Stromal cell of bone marrow (primary cell): ENCODE measurements around the gene CUL3.
"Not testable (repeated sequence)": the region's sequence is repeated elsewhere in the genome, so short reads cannot be mapped to it uniquely, and the experiment has no call there.

ENCODE experiments used
- DNase-seq: peaks from one replicate; pipeline ENCODE4 v3.0.0-alpha.2; 2012; ENCODE audit warnings: low read depth

Gene CUL3

GRCh38 chr2:224585211-224586088, at the start of gene CUL3:
CUL3 (minus strand) TSS chr2:224585363; CDS start chr2:224585009, 354 bp downstream.
- DNase-seq, result peak; percentile 92

DNA sequence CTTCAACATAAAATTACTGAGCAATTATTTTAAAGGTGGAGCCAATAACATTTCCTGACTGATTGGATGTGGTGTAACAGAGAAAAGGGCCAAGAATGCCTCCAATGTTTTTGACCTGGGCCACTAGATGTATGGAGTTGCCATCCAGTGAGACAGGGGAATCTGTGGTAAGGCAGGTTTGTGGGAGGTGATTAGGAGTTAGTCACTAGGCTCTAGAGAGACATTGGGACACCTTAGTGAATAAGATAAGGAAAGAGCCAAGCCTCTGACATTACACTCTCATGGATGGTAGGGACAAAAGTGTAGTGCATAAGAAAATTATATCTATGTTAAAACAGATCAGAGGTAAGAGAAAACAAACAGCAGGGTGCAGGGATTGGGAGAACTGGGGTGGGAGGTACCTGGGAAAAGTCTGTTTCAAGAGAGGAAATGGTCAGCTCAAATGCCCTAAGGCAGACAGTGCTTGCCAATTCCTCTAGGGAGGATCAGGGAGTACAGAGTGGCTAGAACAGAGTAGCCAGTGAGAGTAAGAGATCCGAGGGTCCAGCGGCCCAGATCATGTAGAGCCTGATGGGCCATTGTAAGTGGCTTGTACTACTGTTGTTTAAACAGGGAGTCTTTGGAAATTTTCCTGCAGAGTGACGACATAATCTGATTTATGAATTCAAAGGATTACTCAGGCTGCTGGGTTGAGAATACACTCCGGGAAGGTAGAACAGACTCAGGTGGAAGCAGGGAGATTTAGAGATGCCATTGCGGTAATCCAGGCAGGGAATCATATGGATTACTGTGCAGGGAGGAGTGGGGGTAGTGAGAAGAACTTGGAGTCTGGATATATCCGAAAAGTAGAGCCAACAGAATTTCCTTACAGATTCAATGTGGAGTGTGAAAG, 45.7 kb upstream of the CUL3 start:
- DNase-seq, result no peak

DNA sequence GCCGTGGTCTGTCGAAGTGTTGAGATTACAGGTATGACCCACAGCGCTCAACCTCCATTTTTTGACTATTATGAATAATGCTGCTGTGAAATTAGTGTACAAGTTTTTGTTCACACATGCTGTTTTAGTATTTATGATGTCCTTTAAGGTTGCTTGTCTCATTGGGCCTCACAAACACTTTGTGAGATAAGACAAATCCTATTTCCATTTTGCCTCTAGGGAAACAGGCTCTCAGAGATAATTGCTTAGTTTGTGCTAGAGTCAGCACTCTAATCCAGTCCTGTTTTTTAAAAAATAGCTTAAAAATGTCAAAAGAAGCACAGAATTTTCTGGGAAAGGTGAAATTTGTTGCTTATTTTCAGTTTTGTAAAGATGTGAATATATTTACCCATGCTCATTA, 43.3 kb upstream of the CUL3 start:
- no peak for DNase-seq

GRCh38 chr2:224626735-224627134, 41.6 kb upstream of the CUL3 start:
- no peak for DNase-seq

DNA sequence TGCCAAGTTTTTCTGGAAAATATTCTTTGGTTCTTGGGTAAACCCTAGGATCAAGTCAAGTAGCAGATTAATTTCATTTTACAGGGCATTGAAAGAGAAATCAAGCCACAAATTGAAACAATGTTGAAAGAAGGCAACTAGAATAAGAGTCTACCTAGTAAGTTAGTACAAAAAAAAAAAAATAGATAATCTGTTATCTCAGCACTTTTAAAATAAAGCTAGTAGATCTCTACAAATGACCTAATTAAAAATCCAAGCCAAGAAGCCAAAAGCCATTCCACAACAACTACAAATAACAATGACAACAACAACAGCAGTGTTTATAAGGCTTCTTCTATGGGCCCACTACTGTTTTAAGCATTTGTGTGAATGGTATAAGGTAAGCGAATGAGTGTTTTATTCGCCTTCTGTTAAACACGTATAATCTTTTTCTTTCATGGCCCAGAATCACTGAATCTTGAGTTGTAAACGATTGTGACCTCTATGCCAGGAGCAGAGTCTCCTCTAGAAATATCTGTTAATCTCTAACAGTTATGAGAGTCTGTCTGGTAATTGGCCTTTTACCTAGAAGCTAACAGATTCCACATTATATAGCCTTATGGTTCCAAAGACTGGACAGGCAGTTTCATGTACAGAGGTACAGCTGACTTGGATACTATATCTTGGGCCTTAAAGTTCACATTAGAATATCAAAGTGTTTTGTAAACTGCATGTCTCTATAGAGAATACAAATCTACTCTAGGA, 28.6 kb upstream of the CUL3 start:
- DNase-seq, result no peak

GRCh38 chr2:224612578-224612977, 27.4 kb upstream of the CUL3 start:
- DNase-seq, result no peak

- no peak for DNase-seq
Measured at GRCh38 chr2:224611938-224612337, 26.8 kb upstream of the CUL3 start.

DNA sequence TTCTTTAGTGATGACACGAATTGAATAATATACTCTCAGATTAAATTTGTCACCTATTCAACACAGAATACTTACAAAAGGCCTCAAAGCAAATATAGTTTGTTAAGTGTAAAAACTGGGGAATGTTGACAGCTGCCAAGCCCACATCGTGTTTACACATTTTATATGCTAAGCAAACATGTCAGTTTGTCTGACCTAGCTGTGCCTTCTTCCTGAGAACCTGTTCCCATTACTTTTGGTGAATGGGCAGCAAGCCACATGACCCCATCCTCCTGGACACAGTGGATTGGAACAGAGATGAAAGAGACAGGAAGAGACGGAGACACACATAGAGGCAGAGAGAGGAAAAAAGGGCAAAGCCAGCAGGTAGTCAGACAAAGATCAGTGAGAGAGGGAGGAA, 22.9 kb upstream of the CUL3 start:
- no peak for DNase-seq

GRCh38 chr2:224603746-224604500, 18.8 kb upstream of the CUL3 start:
- DNase-seq, result not testable (repeated sequence)

GRCh38 chr2:224602778-224603375, 17.7 kb upstream of the CUL3 start:
- DNase-seq, result not testable (repeated sequence)

GRCh38 chr2:224601923-224602322, 16.8 kb upstream of the CUL3 start:
- no peak for DNase-seq

DNA sequence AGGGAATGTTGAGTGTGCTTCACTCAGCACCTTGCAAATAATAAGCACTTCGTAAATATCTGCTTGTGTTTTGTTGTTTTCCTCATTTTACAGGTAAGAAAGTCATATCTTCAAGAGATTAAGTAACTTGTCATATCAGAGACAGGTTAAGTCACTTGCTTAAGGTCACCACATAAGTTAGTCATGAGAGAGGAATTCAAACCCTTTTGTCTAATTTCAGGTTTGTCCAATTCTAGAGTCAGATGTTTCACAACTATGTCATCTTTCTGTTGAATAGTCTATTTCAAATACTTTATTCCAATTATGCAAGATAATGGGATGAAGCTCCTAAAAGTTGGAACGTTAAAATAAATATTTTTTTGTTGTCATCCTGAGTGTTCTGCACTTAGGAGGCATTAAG, 13.5 kb upstream of the CUL3 start:
- DNase-seq, result no peak

DNA sequence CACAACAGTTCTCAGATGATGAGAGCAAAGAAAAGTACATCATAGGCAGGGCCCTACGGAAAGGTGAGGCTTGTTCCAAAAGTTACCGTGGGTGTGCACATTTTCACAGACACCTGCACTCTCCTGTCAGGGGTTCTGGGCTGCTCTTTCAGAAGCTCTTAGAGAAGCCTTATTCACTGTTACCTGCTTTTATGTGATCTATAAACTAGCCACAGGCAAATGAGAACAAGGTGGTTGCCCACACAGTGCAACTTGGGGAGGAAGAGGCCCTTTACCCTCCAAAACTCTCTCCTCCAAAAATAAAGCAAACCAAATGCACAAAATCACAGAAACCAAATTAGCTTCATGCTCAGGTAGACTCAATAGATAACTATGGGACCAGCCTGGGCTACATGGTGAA, 11.1 kb upstream of the CUL3 start:
- no peak for DNase-seq

- DNase-seq, result no peak
Measured at GRCh38 chr2:224595518-224595917, 10.4 kb upstream of the CUL3 start.

DNA sequence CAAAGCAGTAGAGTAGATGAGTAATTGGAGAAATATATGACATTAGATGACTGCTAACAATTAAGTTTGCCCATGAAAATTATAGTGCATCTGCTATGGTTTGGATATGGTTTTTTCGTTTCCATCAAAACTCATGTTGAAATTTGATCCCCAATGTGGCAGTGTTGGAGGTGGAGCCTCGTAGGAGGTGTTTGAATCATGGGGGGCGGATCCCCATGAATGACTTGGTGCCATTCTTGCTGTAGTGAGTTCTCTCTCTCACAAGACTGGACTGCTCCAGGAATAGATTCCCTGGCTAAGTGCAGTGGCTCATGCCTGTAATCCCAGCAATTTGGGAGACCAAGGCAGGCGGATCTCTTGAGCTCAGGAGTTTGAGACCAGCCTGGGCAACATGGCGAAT, 9.7 kb upstream of the CUL3 start:
- no peak for DNase-seq

GRCh38 chr2:224591220-224591619, 6.1 kb upstream of the CUL3 start:
- DNase-seq, result no peak

- DNase-seq, result no peak
Measured at GRCh38 chr2:224586127-224586695, 1.0 kb upstream of the CUL3 start.

DNA sequence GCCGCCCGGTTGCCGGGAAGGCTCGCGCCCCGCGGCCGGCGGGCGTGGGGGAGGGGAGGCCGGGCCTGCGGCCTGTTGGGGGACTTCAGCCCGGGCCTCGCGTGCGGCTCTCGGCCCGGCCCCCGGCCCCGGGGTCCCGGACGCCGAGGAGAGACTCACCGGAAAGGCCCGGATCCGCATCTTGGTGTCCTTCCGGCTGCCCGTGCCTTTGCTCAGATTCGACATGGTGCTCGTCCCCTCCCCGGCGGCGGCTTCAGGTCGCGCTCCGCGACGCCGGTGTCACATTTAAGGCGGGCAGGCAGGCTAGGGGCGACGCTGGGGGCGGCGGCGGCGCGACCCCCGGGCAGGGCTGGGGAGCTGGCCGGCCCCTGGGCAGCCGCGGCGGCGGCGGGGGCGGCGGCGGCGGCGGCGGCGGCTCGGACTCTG, 365 bp downstream of the CUL3 start:
- DNase-seq, result no peak

GRCh38 chr2:224584111-224584784, 915 bp downstream of the CUL3 start:
- no peak for DNase-seq

DNA sequence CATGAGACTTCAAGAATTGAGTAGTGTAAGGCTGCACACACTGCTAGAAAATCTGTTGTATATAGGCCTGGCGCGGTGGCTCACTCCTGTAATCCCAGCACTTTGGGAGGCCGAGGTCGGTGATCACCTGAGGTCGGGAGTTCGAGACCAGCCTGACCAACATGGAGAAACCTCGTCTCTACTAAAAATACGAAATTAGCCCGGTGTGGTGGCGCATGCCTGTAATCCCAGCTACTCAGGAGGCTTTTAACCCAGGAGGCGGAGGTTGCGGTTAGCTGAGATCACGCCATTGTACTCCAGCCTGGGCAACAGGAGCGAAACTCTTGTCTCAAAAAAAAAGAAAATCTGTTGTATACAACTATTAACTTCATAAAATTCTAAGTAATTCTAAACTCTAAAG, 2.1 kb downstream of the CUL3 start:
- DNase-seq, result not testable (repeated sequence)
